GM23248 (cell line): Measurements from ENCODE around the gene WBP11.

ENCODE experiments used
- EZH2 ChIP-seq: fragments of 200-600 bp; sonication (generic); IDR thresholded peaks from 2 replicates; pipeline ENCODE4 v1.6.1; 2018; ENCODE audit warnings: antibody characterized with exemption, mild to moderate bottlenecking; ENCODE audit not compliant: insufficient read depth, poor library complexity, severe bottlenecking
- EZH2phosphoT487 ChIP-seq: fragments of 200-600 bp; sonication (generic); IDR thresholded peaks from 2 replicates; pipeline ENCODE4 v1.6.1; 2018; ENCODE audit warnings: antibody characterized with exemption, moderate library complexity, mild to moderate bottlenecking, low read depth; ENCODE audit not compliant: insufficient read depth

DNA sequence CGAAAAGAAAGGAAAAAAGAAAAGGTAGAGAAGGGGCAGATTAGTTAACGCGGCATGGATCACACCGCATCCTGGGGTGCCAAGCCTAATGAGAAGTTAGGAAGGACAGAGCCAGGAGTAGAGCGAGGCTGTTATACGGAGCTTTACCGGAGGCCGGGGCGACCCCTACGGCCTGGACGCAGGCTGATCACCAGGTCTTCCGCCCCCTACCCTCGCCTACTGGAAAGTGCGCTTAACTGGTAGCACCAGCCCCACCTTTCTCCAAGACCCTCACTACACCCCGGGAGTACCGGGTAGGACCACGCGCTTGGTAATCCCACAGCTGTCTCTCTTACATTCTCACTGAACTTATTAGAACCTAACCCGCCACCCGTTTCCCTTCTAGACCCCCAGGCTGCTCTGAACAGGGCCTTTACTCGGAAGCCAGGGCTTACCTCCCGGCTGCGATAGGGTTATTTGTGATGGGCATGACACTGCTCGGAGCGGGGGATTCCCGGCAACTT is 33.8 kb downstream of the WBP11 start:
- no peak for TF ChIP-seq EZH2phosphoT487
- no peak for TF ChIP-seq EZH2
